Erythroblast (primary cell): ENCODE measurements around the gene NEAT1.
"Not testable (repeated sequence)": the region's sequence is repeated elsewhere in the genome, so short reads cannot be mapped to it uniquely, and the experiment has no call there.

Experiments used
- DNase-seq, 2 experiments: peaks; one replicate each; lab custom pipeline; 2025; lab: John Stamatoyannopoulos, UW
- GATA1 ChIP-seq: IDR thresholded peaks from 2 replicates; pipeline ENCODE4 v1.6.1; 2011; ENCODE audit warnings: low read depth, mild to moderate bottlenecking, control low read depth, low read length, moderate library complexity
- POLR2A ChIP-seq: IDR thresholded peaks from 2 replicates; pipeline ENCODE4 v1.6.1; 2011; ENCODE audit warnings: mild to moderate bottlenecking, low read length

The NEAT1 gene

GRCh38 chr11:65445101-65445603, 22.6 kb downstream of the NEAT1 start:
- no peak for DNase-seq

GRCh38 chr11:65445604-65446445, 23.2 kb downstream of the NEAT1 start:
- TF ChIP-seq GATA1 (no peak), POLR2A (no peak)
- no peak for DNase-seq

More at GRCh38 chr11:65445101-65445603, 22.6 kb downstream of the NEAT1 start:
- TF ChIP-seq POLR2A (peak; percentile 13), GATA1 (no peak)

GRCh38 chr11:65446446-65447277, 24.1 kb downstream of the NEAT1 start:
- peak; percentile 24 for TF ChIP-seq POLR2A
- TF ChIP-seq GATA1: no peak
- DNase-seq: no peak

- no peak for TF ChIP-seq POLR2A
- no peak for TF ChIP-seq GATA1
- no peak for DNase-seq
Observed at GRCh38 chr11:65448074-65448417, 25.4 kb downstream of the NEAT1 start.

- TF ChIP-seq POLR2A: peak; percentile 54
- TF ChIP-seq GATA1: no peak
- no peak for DNase-seq
Observed at GRCh38 chr11:65448418-65449105, 26.0 kb downstream of the NEAT1 start.

GRCh38 chr11:65451301-65451700, 28.7 kb downstream of the NEAT1 start:
- not testable (repeated sequence) for DNase-seq

GRCh38 chr11:65452259-65452658, 29.7 kb downstream of the NEAT1 start:
- DNase-seq: not testable (repeated sequence)

- DNase-seq: no peak
- TF ChIP-seq GATA1: no peak
- TF ChIP-seq POLR2A: no peak
Observed at GRCh38 chr11:65452806-65453490, 30.4 kb downstream of the NEAT1 start.

- TF ChIP-seq POLR2A (no peak), GATA1 (no peak)
- DNase-seq: no peak
Observed at GRCh38 chr11:65454311-65454695, 31.7 kb downstream of the NEAT1 start.

GRCh38 chr11:65454696-65455456, 32.3 kb downstream of the NEAT1 start:
- TF ChIP-seq GATA1: no peak
- TF ChIP-seq POLR2A: peak; percentile 62
- peak; percentile 87 to 92 for DNase-seq

- TF ChIP-seq POLR2A (no peak), GATA1 (no peak)
- no peak for DNase-seq
Observed at GRCh38 chr11:65456418-65456817, 33.8 kb downstream of the NEAT1 start.

GRCh38 chr11:65459552-65459951, 37.0 kb downstream of the NEAT1 start:
- TF ChIP-seq GATA1: no peak
- TF ChIP-seq POLR2A: no peak
- peak in 1 of 2 experiments; percentile 62 for DNase-seq

GRCh38 chr11:65465471-65465870, 42.9 kb downstream of the NEAT1 start:
- DNase-seq: not testable (repeated sequence)

GRCh38 chr11:65467306-65467705, 44.7 kb downstream of the NEAT1 start:
- DNase-seq: not testable (repeated sequence)
